LNCaP clone FGC (cell line): ENCODE results near the gene MAP3K14.

Experiments
- DNase-seq: peaks from one replicate; pipeline ENCODE4 v3.0.0-alpha.2; 2011; ENCODE audit warnings: low read depth
- H3K4me3 ChIP-seq: 2 replicates; pipeline ENCODE4 v1.5.1; 2011; ENCODE audit warnings: mild to moderate bottlenecking, low read depth, low read length, control low read depth
- TF ChIP-seq, protein P1 (sequence below): IDR thresholded peaks from 2 replicates; pipeline ENCODE4 v1.5.1; 2012; ENCODE audit warnings: mild to moderate bottlenecking; ENCODE audit not compliant: control insufficient read depth, insufficient read depth; ENCODE audit errors: extremely low read depth

MAP3K14 gene

DNA sequence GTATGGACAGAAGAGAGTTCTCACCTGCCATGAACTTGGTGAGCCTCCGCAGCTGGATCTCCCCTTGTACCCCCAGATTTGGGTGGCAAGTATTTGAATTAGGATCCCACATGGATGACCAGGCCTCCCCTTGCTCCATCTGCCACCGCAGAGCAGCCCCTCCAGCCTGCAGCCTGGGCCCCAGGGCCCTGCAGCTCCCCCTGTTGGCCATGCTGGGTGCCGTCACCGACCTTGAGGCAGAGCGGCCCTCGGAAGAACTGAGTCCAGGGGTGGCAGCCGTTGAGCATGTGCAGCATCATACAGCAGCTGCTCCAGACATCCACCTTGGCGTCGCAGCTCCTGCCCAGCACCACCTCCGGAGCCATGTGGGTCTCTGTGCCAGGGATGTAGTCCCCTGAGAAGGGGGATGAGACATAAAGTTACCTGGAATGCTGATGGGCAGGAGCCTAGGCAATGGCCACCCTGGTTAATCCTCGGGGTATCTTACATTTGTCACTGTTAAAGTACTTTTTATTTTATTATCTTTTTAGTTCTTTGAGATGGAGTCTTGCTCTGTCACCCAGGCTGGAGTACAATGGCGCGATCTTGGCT is 45.9 kb downstream of the MAP3K14 start:
- no peak for DNase-seq
- TF ChIP-seq, protein P1, sequence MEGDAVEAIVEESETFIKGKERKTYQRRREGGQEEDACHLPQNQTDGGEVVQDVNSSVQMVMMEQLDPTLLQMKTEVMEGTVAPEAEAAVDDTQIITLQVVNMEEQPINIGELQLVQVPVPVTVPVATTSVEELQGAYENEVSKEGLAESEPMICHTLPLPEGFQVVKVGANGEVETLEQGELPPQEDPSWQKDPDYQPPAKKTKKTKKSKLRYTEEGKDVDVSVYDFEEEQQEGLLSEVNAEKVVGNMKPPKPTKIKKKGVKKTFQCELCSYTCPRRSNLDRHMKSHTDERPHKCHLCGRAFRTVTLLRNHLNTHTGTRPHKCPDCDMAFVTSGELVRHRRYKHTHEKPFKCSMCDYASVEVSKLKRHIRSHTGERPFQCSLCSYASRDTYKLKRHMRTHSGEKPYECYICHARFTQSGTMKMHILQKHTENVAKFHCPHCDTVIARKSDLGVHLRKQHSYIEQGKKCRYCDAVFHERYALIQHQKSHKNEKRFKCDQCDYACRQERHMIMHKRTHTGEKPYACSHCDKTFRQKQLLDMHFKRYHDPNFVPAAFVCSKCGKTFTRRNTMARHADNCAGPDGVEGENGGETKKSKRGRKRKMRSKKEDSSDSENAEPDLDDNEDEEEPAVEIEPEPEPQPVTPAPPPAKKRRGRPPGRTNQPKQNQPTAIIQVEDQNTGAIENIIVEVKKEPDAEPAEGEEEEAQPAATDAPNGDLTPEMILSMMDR, result peak; percentile 48
- H3K4me3 ChIP-seq, result no peak overlapping the region

DNA sequence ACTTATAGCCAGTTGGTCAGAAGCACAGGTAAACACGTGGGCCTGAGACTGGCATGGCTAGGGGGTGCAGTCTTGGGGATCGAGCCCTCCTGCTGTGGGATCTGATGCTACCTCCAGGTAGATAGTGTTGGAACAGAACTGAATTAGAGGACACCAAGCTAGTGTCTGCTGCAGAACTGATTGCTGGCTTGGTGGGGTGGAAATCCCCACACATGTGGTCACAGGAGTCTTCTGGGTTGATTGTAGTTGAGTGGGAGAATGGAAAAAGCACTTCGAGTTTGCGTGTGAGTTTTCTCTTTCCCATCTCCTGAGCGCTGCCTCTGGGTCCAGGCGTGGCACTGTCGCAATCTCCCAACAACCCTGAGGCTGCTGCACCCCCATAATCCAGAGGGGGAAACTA is 46.9 kb downstream of the MAP3K14 start:
- TF ChIP-seq, protein P1, result no peak
- DNase-seq, result no peak
- no peak overlapping the region for H3K4me3 ChIP-seq

DNA sequence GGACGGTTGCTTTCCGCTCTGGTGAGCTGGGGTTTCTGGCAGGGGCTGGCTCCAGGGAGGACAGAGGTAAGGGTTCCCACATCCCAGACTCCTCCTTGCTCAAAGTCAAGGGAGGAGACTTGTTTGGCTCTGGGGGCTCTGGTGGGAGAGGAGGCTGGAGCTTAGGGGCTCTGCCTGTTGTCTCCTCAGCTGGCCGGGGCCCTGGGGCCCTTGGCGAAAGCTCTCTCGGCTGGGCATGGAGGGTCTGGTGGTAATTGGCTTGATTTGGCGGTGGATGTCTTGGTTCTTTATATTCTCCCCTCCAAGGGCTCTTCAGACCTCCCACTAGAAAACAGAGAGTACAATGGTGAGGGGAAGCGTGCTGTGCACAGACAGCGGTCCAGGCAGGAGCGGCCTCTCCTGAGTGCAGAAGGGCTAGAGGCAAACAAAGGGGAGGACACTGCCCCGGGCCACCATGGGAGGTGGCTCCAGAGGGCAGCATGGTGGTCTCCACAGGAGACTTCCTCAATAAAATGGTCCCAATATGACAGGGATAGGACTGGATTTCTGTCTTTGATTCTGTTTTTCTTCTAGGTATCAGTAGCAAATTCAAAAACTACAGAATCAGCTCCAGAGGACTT is 49.3 kb downstream of the MAP3K14 start:
- TF ChIP-seq, protein P1, result no peak

DNA sequence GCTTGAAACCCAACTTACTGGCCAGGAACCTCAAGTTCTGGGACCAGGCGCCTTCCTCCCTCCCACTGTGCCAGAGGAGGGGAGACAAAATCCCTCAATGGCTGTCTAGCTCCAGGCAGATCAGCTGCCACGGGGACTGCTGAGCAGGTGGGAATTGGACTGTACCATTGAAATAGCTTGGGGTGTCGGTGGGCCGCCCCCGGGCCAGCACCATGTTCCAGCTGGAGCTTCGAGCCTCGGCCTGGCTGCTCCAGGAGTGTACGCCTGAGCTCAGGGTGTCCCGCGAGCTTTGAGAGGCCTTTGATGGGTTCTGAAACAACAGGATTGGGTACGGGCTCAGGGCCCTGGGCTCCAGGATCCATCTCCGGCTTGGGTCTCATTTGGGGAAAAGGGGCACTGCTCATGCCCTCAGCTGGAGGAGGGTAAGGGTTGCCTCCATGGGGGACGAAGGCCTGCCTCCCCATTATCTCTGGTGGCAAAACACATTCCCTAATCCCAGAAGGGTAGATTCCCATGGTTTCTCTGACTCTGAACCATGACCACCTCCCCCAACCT is 50.4 kb downstream of the MAP3K14 start:
- TF ChIP-seq, protein P1, result no peak
- H3K4me3 ChIP-seq, result no peak overlapping the region
- DNase-seq, result no peak

More for the DNA sequence above, 49.3 kb downstream of the MAP3K14 start:
- no peak for DNase-seq
- H3K4me3 ChIP-seq, result no peak overlapping the region

DNA sequence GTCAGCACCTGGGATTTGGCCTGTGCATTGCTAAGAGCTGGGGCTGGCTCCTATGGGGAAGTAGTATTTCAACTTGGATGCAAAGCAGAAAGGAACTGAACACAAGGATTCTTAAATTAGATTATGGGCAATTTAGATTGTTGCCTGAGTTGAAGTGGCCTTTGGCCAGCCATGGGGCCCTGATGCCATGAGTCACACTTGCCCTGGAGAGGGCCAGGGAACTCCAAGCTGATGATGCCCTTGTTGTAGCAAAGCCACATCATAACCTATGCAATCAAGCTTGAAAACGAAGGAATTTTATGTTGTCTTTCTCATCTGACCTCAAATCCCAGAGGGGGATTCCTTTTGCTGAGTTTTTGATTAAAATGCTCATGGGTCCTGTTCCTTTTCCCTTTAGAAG is 51.0 kb downstream of the MAP3K14 start:
- no peak for DNase-seq
- TF ChIP-seq, protein P1, result no peak

DNA sequence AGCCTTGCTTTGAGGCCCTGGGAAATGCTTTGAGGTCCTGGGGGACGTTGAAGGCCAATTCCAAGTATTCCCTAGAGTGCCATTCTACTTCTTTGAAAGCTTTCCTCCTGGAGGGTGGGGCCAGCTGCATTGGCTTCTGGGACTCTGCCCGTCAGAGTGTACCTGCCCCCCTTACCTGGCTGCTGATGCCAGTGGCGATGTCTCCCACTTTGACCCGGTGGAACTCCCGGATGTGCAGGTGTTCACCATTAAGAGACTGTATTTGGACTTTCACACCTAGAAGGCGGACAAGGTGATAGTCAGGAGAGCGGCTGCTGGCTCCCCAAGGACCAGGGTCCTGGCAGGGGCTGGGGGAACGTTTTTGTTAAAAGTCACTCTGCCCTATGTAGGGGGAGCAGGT is 51.8 kb downstream of the MAP3K14 start:
- no peak overlapping the region for H3K4me3 ChIP-seq
- DNase-seq, result no peak
- TF ChIP-seq, protein P1, result no peak

More for the DNA sequence above, 51.0 kb downstream of the MAP3K14 start:
- no peak overlapping the region for H3K4me3 ChIP-seq
